HG03342 (cell line): ENCODE results near the gene MTHFD2L.

Source experiments
- ATAC-seq: cut with Tn5 transposase; IDR thresholded peaks from one replicate; pipeline ENCODE4 v1.9.1; 2021; ENCODE audit warnings: mild to moderate bottlenecking, moderate library complexity; ENCODE audit not compliant: unreplicated experiment

Gene MTHFD2L

GRCh38 chr4:74237425-74237966 lies 79.6 kb downstream of the MTHFD2L start:
- no peak for ATAC-seq

GRCh38 chr4:74244049-74244448 lies 86.1 kb downstream of the MTHFD2L start:
- no peak for ATAC-seq

GRCh38 chr4:74252933-74253332 lies 95.0 kb downstream of the MTHFD2L start:
- no peak for ATAC-seq

DNA sequence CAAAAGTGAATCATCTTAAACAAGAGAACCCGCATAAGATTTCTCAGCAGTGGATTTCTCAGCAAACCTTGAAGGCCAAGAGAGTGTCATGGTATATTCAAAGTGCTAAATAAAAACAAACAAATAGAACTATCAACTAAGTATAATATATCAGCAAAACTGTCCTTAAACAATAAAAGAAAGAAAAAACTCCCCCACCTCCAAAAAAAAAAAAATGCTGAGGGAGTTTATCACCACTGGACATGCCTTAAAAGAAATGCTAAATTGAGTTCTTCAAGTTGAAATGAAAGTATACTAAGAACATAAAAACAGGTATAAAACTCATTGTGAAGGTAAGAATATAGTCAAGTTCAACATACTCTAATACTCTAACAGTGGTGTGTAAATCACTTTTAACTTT lies 96.5 kb downstream of the MTHFD2L start:
- ATAC-seq: no peak

DNA sequence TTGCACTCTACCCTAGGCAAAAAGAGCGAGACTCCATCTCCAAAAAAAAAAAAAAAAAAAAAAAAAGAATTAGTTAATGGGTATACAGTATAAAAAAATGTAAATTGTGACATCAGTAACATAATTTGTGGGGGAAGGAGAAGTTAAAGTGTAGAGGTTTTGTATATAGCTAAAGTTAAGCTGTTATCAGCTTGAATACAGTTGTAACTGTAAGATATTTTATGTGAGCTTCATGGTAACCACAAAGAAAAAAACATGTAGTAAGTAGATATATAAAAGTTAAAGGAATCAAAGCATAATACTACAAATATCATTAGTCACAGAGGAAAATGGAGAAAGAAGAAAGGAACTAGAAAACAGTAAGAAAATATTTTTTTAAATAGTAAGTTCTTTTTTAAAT lies 97.2 kb downstream of the MTHFD2L start:
- ATAC-seq: no peak

- no peak for ATAC-seq
Measured at GRCh38 chr4:74258963-74259362, 101.0 kb downstream of the MTHFD2L start.

- ATAC-seq: no peak
Measured at GRCh38 chr4:74260036-74260435, 102.1 kb downstream of the MTHFD2L start.

- no peak for ATAC-seq
Measured at GRCh38 chr4:74262522-74262921, 104.6 kb downstream of the MTHFD2L start.

- no peak for ATAC-seq
Measured at GRCh38 chr4:74263551-74263950, 105.6 kb downstream of the MTHFD2L start.

GRCh38 chr4:74266081-74266480 lies 108.2 kb downstream of the MTHFD2L start:
- no peak for ATAC-seq

DNA sequence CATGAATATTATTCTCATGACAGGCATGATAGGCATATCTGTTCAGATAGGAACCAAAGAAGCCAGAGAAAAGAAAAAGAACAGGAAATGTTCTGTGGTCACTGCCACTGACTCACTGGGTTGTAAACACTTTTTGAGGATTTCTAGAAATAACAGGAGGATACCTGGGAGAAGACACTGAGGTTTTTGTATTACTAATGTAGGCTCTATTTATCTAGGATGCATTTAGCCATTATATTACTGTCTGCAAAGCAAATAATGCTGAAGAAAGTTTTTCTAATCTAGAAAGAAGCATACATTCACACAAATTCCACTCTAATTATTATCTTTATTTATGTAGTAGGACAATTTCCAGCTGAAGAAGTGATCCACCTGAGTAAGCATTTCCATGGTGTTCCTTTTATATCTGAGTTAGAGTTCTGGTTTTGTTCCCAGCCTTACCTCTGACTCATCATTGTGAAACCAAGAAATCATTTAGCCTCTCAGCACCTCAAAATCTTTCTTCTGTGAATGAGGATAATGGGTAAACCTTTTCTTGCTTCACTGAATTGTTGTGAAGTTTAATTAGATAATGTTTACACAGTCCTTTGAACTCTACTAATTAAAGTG lies 110.2 kb downstream of the MTHFD2L start:
- no peak for ATAC-seq

- no peak for ATAC-seq
Measured at GRCh38 chr4:74268643-74269042, 110.7 kb downstream of the MTHFD2L start.

DNA sequence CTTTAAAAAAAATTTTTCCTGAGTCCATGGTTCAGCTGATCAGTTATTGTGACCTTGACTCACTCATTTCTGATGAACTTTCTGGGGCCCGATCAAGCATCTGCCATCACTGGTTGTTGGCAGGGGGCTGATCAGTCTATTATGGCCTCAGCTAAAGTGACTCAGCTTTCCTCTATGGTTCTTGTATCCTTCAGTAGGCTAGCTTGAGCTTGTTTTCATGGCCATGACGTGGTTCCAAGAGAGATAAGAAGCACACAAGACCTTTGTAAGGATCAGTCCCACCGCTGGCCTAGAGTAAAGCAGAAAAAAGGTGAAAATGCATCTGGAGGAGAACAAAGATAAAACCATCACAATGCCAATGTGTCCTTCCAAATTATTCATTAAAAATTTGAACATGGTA lies 120.6 kb downstream of the MTHFD2L start:
- ATAC-seq: no peak

DNA sequence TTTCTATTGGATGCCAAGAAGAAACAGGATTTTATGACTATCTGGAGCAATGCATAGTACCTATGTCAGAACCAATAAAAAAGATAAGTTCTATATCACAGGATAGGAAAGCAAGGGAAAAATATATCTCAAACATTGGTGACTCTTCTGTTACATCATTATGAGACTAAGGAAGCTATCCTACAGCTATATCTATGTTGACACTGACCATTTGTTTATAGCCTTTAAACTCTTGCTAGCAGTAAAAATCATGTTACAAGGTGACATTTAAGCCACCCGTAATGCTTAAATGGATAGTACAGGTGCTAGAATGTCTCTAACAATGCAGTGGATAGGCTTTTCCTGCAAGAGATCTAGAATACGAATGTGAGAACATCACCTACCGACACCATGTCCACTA lies 121.8 kb downstream of the MTHFD2L start:
- no peak for ATAC-seq

DNA sequence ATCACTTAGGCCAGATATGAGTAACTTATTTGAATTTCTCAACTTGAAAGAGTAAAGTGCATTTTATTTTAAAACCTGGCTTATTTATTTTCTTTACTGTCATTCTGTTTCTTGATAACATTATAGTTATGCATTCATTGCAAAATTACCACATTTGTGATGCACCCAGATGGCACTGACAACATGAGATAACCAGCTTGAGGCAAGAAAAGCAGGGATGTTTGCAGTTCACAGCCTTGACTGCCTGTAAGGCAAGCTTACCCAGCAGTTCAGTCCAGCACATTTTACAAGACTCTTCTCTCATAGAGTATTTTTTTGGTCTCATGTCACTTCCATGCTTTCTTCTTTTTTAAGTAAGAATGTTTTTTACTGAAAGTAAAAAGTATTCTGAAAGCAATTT lies 125.0 kb downstream of the MTHFD2L start:
- ATAC-seq: no peak

GRCh38 chr4:74283614-74284013 lies 125.7 kb downstream of the MTHFD2L start:
- no peak for ATAC-seq

- no peak for ATAC-seq
Measured at GRCh38 chr4:74284053-74284452, 126.1 kb downstream of the MTHFD2L start.

DNA sequence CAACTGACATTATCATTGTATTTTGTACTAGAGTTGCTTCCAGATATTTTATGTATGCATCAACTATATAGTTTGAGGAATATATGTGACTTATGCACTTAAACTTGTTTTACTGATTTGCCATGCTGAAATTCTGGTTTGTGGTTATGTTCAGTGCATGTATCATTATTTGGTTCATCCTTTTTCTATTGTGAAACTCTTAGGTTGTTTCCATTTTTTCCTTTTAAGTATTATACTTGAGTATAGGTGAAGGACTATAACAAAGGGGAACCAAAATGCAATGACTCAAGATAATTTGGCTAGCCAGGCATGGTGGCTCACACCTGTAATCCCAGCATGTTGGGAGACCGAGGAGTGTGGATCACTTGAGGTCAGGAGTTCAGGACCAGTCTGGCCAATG lies 129.2 kb downstream of the MTHFD2L start:
- no peak for ATAC-seq

DNA sequence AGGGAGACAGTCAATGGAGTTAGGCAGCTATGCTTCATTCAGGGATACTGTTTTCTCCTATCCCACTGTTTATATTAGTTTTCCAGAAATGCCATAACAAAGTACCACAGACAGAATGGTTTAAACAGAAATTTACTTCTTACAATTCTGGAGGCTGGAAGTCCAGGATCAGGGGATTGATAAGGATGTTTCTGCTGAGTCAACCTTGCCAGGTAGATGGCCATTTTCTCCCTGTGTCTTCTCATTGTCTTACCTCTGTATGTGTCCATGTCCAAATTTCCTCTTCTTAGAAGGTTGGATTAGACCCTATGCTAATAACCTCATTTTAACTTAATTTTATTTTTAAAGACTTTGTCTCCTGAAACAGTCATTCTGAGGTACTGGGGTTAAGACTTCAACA lies 129.9 kb downstream of the MTHFD2L start:
- ATAC-seq: no peak

- ATAC-seq: no peak
Measured at GRCh38 chr4:74291471-74291870, 133.6 kb downstream of the MTHFD2L start.

GRCh38 chr4:74292111-74292870 lies 134.4 kb downstream of the MTHFD2L start:
- no peak for ATAC-seq

DNA sequence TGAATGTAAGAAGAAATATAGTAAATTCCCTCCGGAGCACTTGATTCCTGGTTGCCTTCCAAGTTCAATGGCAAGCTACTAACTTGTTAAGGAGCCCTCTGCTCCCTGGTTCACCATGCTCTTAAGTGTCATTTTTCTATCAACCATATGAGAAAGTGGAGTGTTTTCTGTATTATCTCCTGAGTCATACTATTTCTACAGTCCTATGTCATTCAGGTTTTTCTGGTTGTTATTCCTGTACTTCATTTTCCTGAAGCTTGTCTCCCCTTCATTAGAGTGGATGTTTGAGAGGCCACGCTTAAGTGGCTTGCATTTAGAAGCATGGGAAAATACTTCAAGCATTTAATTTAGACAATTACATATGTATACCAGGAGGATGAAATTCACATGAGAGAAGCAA lies 135.6 kb downstream of the MTHFD2L start:
- no peak for ATAC-seq
